ENCODE measurements around the gene KRT28. TPM values are rescaled to one million over a fixed set of nuclear protein-coding genes. Genes with fewer than 3 reads are reported as not detected.
A peak's percentile ranks its signal among the peaks of the same experiment; 100 is the strongest.

The KRT28 gene
- total and polyA plus RNA-seq, 2 of the 13 experiments (the other 11 are each of a cell fraction or from before 2014, with no cell fraction given) = not detected

DNA sequence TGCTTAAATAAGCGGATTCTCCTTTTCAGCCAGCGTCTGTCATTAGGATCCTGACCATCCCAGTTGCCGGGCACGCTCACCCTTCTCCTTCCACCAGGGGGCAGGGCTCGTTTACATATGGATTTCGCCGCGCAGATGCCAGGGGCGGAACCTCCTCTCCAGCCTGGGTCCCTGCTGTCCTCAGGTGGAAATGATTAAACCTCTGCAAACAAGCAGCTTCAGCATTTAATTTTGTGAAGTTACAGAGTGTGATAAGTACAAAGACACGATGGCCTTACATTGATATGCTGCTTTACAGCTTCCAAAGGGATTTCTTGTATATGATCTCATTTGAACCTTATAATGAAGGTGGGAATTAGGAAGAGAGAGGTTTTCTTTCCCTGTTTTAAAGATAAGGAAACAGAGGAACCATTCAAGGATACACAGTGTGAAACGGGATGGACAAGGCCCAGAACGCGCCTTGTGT lies 3.9 kb upstream of the KRT28 start (continued):
- TF ChIP-seq SOX6 (IDR thresholded peaks at IDR 0.05) = no peak
- 0 out of 2 replicates have a peak, but pooled peaks have one; percentile 26 for TF ChIP-seq SOX6 (CRISPR knock-in tag; IDR thresholded peaks at IDR 0.05)
- peak; percentile 47 for TF ChIP-seq YY1 (IDR thresholded peaks at IDR 0.05; ENCODE audit: insufficient read depth, insufficient replicate concordance, low read depth, low read length)
- 0 out of 2 replicates have a peak, but pooled peaks have one; percentile 21 for TF ChIP-seq PAXIP1 (CRISPR knock-in tag; conservative IDR thresholded peaks at IDR 0.05)
- TF ChIP-seq MBNL3 (CRISPR knock-in tag; conservative IDR thresholded peaks at IDR 0.05) = no peak
- TF ChIP-seq, protein P1, sequence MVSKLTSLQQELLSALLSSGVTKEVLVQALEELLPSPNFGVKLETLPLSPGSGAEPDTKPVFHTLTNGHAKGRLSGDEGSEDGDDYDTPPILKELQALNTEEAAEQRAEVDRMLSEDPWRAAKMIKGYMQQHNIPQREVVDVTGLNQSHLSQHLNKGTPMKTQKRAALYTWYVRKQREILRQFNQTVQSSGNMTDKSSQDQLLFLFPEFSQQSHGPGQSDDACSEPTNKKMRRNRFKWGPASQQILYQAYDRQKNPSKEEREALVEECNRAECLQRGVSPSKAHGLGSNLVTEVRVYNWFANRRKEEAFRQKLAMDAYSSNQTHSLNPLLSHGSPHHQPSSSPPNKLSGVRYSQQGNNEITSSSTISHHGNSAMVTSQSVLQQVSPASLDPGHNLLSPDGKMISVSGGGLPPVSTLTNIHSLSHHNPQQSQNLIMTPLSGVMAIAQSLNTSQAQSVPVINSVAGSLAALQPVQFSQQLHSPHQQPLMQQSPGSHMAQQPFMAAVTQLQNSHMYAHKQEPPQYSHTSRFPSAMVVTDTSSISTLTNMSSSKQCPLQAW (CRISPR knock-in tag; IDR thresholded peaks at IDR 0.05) = peak; percentile 80
- 0 out of 2 replicates have a peak, but pooled peaks have one; percentile 48 for TF ChIP-seq ZMAT3 (CRISPR knock-in tag; conservative IDR thresholded peaks at IDR 0.05)
- TF ChIP-seq, protein P2, sequence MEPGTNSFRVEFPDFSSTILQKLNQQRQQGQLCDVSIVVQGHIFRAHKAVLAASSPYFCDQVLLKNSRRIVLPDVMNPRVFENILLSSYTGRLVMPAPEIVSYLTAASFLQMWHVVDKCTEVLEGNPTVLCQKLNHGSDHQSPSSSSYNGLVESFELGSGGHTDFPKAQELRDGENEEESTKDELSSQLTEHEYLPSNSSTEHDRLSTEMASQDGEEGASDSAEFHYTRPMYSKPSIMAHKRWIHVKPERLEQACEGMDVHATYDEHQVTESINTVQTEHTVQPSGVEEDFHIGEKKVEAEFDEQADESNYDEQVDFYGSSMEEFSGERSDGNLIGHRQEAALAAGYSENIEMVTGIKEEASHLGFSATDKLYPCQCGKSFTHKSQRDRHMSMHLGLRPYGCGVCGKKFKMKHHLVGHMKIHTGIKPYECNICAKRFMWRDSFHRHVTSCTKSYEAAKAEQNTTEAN (CRISPR knock-in tag; conservative IDR thresholded peaks at IDR 0.05) = 0 out of 2 replicates have a peak, but pooled peaks have one; percentile 25
- peak; percentile 33 for TF ChIP-seq PHF5A (CRISPR knock-in tag; IDR thresholded peaks at IDR 0.05; ENCODE audit: low read depth, unreplicated experiment)
- TF ChIP-seq DRAP1 (CRISPR knock-in tag; IDR thresholded peaks at IDR 0.05) = peak; percentile 48; the same call in 1 of the 2 replicates
- peak; percentile 48; the same call in 1 of the 2 replicates for TF ChIP-seq IKZF5 (CRISPR knock-in tag; IDR thresholded peaks at IDR 0.05)
- TF ChIP-seq TSC22D2 (CRISPR knock-in tag; IDR thresholded peaks at IDR 0.05; ENCODE audit: borderline replicate concordance) = no peak
- TF ChIP-seq PTBP1 (IDR thresholded peaks at IDR 0.05; ENCODE audit: low read depth, low read length, poor library complexity, severe bottlenecking) = no peak
- TF ChIP-seq, protein P3, sequence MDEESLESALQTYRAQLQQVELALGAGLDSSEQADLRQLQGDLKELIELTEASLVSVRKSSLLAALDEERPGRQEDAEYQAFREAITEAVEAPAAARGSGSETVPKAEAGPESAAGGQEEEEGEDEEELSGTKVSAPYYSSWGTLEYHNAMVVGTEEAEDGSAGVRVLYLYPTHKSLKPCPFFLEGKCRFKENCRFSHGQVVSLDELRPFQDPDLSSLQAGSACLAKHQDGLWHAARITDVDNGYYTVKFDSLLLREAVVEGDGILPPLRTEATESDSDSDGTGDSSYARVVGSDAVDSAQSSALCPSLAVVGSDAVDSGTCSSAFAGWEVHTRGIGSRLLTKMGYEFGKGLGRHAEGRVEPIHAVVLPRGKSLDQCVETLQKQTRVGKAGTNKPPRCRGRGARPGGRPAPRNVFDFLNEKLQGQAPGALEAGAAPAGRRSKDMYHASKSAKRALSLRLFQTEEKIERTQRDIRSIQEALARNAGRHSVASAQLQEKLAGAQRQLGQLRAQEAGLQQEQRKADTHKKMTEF (CRISPR knock-in tag; IDR thresholded peaks at IDR 0.05) = peak; percentile 56
- TF ChIP-seq ELF3 (CRISPR knock-in tag; IDR thresholded peaks at IDR 0.05) = 0 out of 2 replicates have a peak, but pooled peaks have one; percentile 61
- no peak for TF ChIP-seq ZNF615 (CRISPR knock-in tag; IDR thresholded peaks at IDR 0.05; ENCODE audit: borderline replicate concordance)
- no peak for TF ChIP-seq CREB3 (CRISPR knock-in tag; IDR thresholded peaks at IDR 0.05)
- 0 out of 2 replicates have a peak, but pooled peaks have one; percentile 31 for TF ChIP-seq ZNF441 (CRISPR knock-in tag; IDR thresholded peaks at IDR 0.05; ENCODE audit: borderline replicate concordance)
- peak; percentile 98 for TF ChIP-seq STAG1 (CRISPR knock-in tag; IDR thresholded peaks at IDR 0.05)
